Activated CD4-positive, CD25-positive, alpha-beta regulatory T cell treated with anti-CD3 and anti-CD28 coated beads, Interleukin-2, amount 50 U/mL, for 72 hours (primary cell): ENCODE data around the gene SORCS2.

Experiments
- DNase-seq: peaks from one replicate; pipeline ENCODE4 v3.0.0; 2021

SORCS2 gene

GRCh38 chr4:7362862-7363430, 170.6 kb downstream of the SORCS2 start:
- DNase-seq: no peak

- DNase-seq: no peak
Observed at GRCh38 chr4:7364979-7365378, 172.6 kb downstream of the SORCS2 start.

GRCh38 chr4:7365462-7366179, 173.3 kb downstream of the SORCS2 start:
- DNase-seq: no peak

- no peak for DNase-seq
Observed at GRCh38 chr4:7366180-7366945, 174.0 kb downstream of the SORCS2 start.

GRCh38 chr4:7366954-7367353, 174.6 kb downstream of the SORCS2 start:
- no peak for DNase-seq

GRCh38 chr4:7367406-7367805, 175.1 kb downstream of the SORCS2 start:
- DNase-seq: no peak

- no peak for DNase-seq
Observed at GRCh38 chr4:7367864-7368277, 175.5 kb downstream of the SORCS2 start.

- DNase-seq: no peak
Observed at GRCh38 chr4:7368296-7368695, 176.0 kb downstream of the SORCS2 start.

GRCh38 chr4:7369511-7369910, 177.2 kb downstream of the SORCS2 start:
- no peak for DNase-seq

- DNase-seq: no peak
Observed at GRCh38 chr4:7370038-7370437, 177.7 kb downstream of the SORCS2 start.

- no peak for DNase-seq
Observed at GRCh38 chr4:7371210-7371941, 179.0 kb downstream of the SORCS2 start.

GRCh38 chr4:7372673-7373072, 180.3 kb downstream of the SORCS2 start:
- no peak for DNase-seq

GRCh38 chr4:7374571-7374970, 182.2 kb downstream of the SORCS2 start:
- no peak for DNase-seq

- DNase-seq: no peak
Observed at GRCh38 chr4:7375427-7375826, 183.1 kb downstream of the SORCS2 start.

GRCh38 chr4:7377223-7377865, 185.0 kb downstream of the SORCS2 start:
- DNase-seq: no peak

- DNase-seq: no peak
Observed at GRCh38 chr4:7379186-7379585, 186.8 kb downstream of the SORCS2 start.

- no peak for DNase-seq
Observed at GRCh38 chr4:7379719-7380118, 187.4 kb downstream of the SORCS2 start.

GRCh38 chr4:7381221-7381889, 189.0 kb downstream of the SORCS2 start:
- DNase-seq: no peak

GRCh38 chr4:7381890-7382633, 189.7 kb downstream of the SORCS2 start:
- peak; percentile 6 for DNase-seq

GRCh38 chr4:7382634-7383014, 190.3 kb downstream of the SORCS2 start:
- no peak for DNase-seq

- no peak for DNase-seq
Observed at GRCh38 chr4:7383266-7383665, 190.9 kb downstream of the SORCS2 start.
